Fibroblast of mammary gland (primary cell): ENCODE data around the gene NMRAL1.

Experiments
- DNase-seq: peaks from one replicate; pipeline ENCODE4 v3.0.0-alpha.2; 2010; ENCODE audit warnings: low read depth
- H3K4me3 ChIP-seq: 2 replicates; pipeline ENCODE4 v1.5.1; 2011; ENCODE audit warnings: low read depth, mild to moderate bottlenecking, low read length, moderate library complexity; ENCODE audit not compliant: control insufficient read depth
- CTCF ChIP-seq: conservative IDR thresholded peaks from 2 replicates; pipeline ENCODE4 v1.5.1; 2011; ENCODE audit warnings: low read depth, low read length, inconsistent platforms; ENCODE audit not compliant: control insufficient read depth, insufficient read depth

NMRAL1 gene

GRCh38 chr16:4471869-4472268 lies 2.6 kb downstream of the NMRAL1 start:
- TF ChIP-seq CTCF = no peak
- H3K4me3 ChIP-seq = no peak overlapping the region
- peak; percentile 27 for DNase-seq

- DNase-seq = no peak
- TF ChIP-seq CTCF = no peak
- no peak overlapping the region for H3K4me3 ChIP-seq
Measured at GRCh38 chr16:4468972-4469371, 5.5 kb downstream of the NMRAL1 start.

- no peak for TF ChIP-seq CTCF
- no peak overlapping the region for H3K4me3 ChIP-seq
- no peak for DNase-seq
Measured at GRCh38 chr16:4467916-4468315, 6.5 kb downstream of the NMRAL1 start.

- no peak for TF ChIP-seq CTCF
- DNase-seq = no peak
- no peak overlapping the region for H3K4me3 ChIP-seq
Measured at GRCh38 chr16:4465977-4466779, 8.2 kb downstream of the NMRAL1 start.

GRCh38 chr16:4463522-4464163 lies 10.8 kb downstream of the NMRAL1 start:
- no peak overlapping the region for H3K4me3 ChIP-seq
- DNase-seq = peak; percentile 17

GRCh38 chr16:4461250-4462085 lies 13.0 kb downstream of the NMRAL1 start:
- no peak for TF ChIP-seq CTCF
- H3K4me3 ChIP-seq = no peak overlapping the region
- no peak for DNase-seq

More at GRCh38 chr16:4463522-4464163, 10.8 kb downstream of the NMRAL1 start:
- no peak for TF ChIP-seq CTCF
